ENCODE results near the gene MAP3K20. TPM values are rescaled to one million over a fixed set of nuclear protein-coding genes. Genes with fewer than 3 reads are reported as not detected.
A peak's percentile ranks its signal among the peaks of the same experiment; 100 is the strongest.

MAP3K20 gene
- total RNA-seq, 1 experiment from 2014 or later, result 150 TPM

DNA sequence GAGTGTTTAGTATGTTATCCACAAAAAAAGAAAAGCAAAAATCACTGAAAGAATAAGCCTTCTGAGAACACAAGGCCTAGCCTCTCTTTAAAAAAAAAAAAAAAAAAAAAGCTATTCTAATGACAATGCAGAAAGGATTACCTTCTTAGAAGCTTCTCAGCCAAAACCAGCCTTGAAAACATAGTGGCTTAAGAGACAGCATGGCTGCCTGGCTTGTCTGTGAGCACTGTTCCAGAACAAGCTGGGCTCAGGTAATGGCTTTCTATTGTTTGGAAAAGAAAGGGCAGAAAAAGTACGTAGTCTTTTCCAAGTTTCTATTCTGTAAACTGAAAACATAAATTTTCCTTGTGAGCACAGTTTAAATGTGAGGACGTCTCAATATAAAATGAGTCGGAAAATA lies 119.5 kb downstream of the MAP3K20 start:
- ChIA-PET CTCF (interaction anchor here (0.6 to 1.7 kb wide), 3 partner anchors 15 to 966 kb away, joined by 4 to 7 read pairs (median 4); no protein-coding TSS in a partner anchor), POLR2A (interaction anchor here (0.6 to 2.2 kb wide), 6 partner anchors 9 to 849 kb away, joined by 3 to 11 read pairs (median 3); no protein-coding TSS in a partner anchor)
- TF ChIP-seq, protein P1, sequence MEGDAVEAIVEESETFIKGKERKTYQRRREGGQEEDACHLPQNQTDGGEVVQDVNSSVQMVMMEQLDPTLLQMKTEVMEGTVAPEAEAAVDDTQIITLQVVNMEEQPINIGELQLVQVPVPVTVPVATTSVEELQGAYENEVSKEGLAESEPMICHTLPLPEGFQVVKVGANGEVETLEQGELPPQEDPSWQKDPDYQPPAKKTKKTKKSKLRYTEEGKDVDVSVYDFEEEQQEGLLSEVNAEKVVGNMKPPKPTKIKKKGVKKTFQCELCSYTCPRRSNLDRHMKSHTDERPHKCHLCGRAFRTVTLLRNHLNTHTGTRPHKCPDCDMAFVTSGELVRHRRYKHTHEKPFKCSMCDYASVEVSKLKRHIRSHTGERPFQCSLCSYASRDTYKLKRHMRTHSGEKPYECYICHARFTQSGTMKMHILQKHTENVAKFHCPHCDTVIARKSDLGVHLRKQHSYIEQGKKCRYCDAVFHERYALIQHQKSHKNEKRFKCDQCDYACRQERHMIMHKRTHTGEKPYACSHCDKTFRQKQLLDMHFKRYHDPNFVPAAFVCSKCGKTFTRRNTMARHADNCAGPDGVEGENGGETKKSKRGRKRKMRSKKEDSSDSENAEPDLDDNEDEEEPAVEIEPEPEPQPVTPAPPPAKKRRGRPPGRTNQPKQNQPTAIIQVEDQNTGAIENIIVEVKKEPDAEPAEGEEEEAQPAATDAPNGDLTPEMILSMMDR (IDR thresholded peaks at IDR 0.05; ENCODE audit: unreplicated experiment), result no peak
- Mint-ChIP-seq H3K4me1 (ENCODE audit: insufficient read depth, unreplicated experiment) (peaks cover 14% of the 10 kb centered on the region), H3K4me3 (ENCODE audit: unreplicated experiment) (no peak overlapping the region), H3K36me3 (ENCODE audit: insufficient read depth, unreplicated experiment) (peaks cover 79% of the 10 kb centered on the region), H3K27ac (ENCODE audit: low read depth, unreplicated experiment) (no peak overlapping the region), H3K27me3 (ENCODE audit: insufficient read depth, unreplicated experiment) (no peaks in the 10 kb centered on the region), H3K9me3 (ENCODE audit: unreplicated experiment) (no peaks in the 10 kb centered on the region)
- intact Hi-C loops (cut with micrococcal nuclease), result no loop called here
- BruUV-seq (replicated peaks), result no TSS peak
- DNase-seq (ENCODE audit: unreplicated experiment), result no peak

DNA sequence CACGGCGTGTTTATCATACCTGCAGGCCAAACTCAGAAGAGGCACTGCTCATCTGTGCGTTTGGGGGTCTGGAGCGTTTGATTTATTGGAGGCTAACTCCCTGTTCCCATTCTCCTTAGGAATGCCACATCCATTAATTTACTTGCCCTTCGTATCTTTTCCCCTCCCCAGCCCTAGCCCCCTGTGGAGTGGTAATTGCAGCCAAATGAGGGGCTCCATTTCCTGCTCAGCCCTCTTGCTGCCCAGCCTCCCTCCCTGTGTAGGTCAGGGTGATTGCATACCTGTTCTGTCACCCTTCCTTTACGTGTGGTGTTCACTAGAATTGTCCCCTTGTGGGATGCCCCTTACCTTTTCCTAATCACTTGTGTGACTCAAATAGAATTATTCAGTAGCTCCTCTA lies 120.4 kb downstream of the MAP3K20 start:
- TF ChIP-seq, protein P1 (IDR thresholded peaks at IDR 0.05; ENCODE audit: unreplicated experiment), result no peak
- Mint-ChIP-seq H3K4me1 (ENCODE audit: insufficient read depth, unreplicated experiment) (peaks cover 13% of the 10 kb centered on the region), H3K27me3 (ENCODE audit: insufficient read depth, unreplicated experiment) (no peaks in the 10 kb centered on the region), H3K27ac (ENCODE audit: low read depth, unreplicated experiment) (peak overlapping the region; percentile 23), H3K4me3 (ENCODE audit: unreplicated experiment) (no peak overlapping the region), H3K36me3 (ENCODE audit: insufficient read depth, unreplicated experiment) (peaks cover 77% of the 10 kb centered on the region), H3K9me3 (ENCODE audit: unreplicated experiment) (no peaks in the 10 kb centered on the region)
- DNase-seq (ENCODE audit: unreplicated experiment), result no peak
- no TSS peak for BruUV-seq (replicated peaks)
- CTCF ChIA-PET, result interaction anchor here (1.7 kb wide), 1 partner anchor 168 kb away, joined by 7 read pairs; no protein-coding TSS in a partner anchor
- intact Hi-C loops (cut with micrococcal nuclease), result no loop called here
- POLR2A ChIA-PET, result interaction anchor here (0.7 to 2.2 kb wide), 4 partner anchors 8 to 36 kb away, joined by 3 to 11 read pairs (median 4); no protein-coding TSS in a partner anchor

DNA sequence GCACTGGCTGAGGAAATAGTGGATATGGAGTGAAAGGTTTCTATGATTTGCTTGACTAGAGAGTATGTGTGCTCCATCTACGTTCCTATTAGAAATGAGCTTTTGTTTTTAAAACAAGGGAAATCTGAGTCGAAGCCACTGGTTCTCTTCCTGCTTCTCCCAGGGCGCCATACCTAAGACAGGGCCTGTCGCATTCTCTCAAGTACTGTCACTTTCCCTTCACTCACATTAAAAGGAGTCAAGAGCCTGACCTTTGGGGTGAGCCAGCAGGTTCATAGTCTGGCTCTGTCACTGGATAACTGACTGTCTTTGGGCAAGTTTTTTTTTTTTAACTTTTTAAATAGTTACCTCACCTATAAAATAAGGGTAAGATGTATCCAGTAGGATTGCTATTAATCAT lies 121.0 kb downstream of the MAP3K20 start:
- intact Hi-C loops (cut with micrococcal nuclease), result no loop called here
- POLR2A ChIA-PET, result interaction anchor here (2.2 kb wide), 1 partner anchor 12 kb away, joined by 11 read pairs; no protein-coding TSS in a partner anchor
- peaks cover 9% of the 10 kb centered on the region for H3K4me1 Mint-ChIP-seq (ENCODE audit: insufficient read depth, unreplicated experiment)
- CTCF ChIA-PET, result no interaction called here
- H3K27ac Mint-ChIP-seq (ENCODE audit: low read depth, unreplicated experiment), result peak overlapping the region; percentile 23
- no TSS peak for BruUV-seq (replicated peaks)
- H3K9me3 Mint-ChIP-seq (ENCODE audit: unreplicated experiment), result no peaks in the 10 kb centered on the region
- DNase-seq (ENCODE audit: unreplicated experiment), result no peak
- no peaks in the 10 kb centered on the region for H3K27me3 Mint-ChIP-seq (ENCODE audit: insufficient read depth, unreplicated experiment)
- H3K4me3 Mint-ChIP-seq (ENCODE audit: unreplicated experiment), result no peak overlapping the region
- H3K36me3 Mint-ChIP-seq (ENCODE audit: insufficient read depth, unreplicated experiment), result peaks cover 73% of the 10 kb centered on the region
- TF ChIP-seq, protein P1 (IDR thresholded peaks at IDR 0.05; ENCODE audit: unreplicated experiment), result no peak

DNA sequence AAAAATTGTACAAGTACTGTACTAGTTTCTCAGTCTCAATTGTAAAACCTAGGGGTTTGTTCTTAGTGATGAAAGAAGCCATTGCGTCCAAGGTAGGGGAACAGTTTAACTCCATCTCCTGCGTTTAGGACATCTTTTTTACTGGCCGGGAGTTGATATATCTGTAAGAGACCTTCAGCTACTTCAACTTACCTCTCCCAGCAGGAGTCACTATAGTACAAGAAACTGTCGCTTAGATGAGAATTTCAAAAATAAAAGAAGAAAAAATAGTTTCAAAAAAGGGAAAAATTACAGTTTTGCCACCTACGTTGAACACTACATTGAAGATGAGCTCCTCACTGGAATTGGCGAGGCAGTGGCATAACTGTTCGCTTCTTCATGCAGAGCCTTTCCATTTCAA lies 122.7 kb downstream of the MAP3K20 start:
- Mint-ChIP-seq H3K4me3 (ENCODE audit: unreplicated experiment) (no peak overlapping the region), H3K4me1 (ENCODE audit: insufficient read depth, unreplicated experiment) (peaks cover 4% of the 10 kb centered on the region), H3K9me3 (ENCODE audit: unreplicated experiment) (no peaks in the 10 kb centered on the region), H3K27me3 (ENCODE audit: insufficient read depth, unreplicated experiment) (no peaks in the 10 kb centered on the region), H3K36me3 (ENCODE audit: insufficient read depth, unreplicated experiment) (peaks cover 77% of the 10 kb centered on the region), H3K27ac (ENCODE audit: low read depth, unreplicated experiment) (no peak overlapping the region)
- BruUV-seq (replicated peaks), result no TSS peak
- ChIA-PET POLR2A (interaction anchor here (1.3 to 1.5 kb wide), 2 partner anchors 13 to 61 kb away, joined by 3 to 5 read pairs; no protein-coding TSS in a partner anchor), CTCF (interaction anchor here (0.6 to 1.9 kb wide), 6 partner anchors 12 to 203 kb away, joined by 3 to 6 read pairs (median 3); no protein-coding TSS in a partner anchor)
- DNase-seq (ENCODE audit: unreplicated experiment), result no peak
- TF ChIP-seq, protein P1 (IDR thresholded peaks at IDR 0.05; ENCODE audit: unreplicated experiment), result no peak
- intact Hi-C loops (cut with micrococcal nuclease), result no loop called here

Measured in MCF 10A (cell line).